ENCODE measurements around the gene SHC4.
A peak's percentile ranks its signal among the peaks of the same experiment; 100 is the strongest.
"Not testable (repeated sequence)": the region's sequence is repeated elsewhere in the genome, so short reads cannot be mapped to it uniquely, and the experiment has no call there.

The SHC4 gene

DNA sequence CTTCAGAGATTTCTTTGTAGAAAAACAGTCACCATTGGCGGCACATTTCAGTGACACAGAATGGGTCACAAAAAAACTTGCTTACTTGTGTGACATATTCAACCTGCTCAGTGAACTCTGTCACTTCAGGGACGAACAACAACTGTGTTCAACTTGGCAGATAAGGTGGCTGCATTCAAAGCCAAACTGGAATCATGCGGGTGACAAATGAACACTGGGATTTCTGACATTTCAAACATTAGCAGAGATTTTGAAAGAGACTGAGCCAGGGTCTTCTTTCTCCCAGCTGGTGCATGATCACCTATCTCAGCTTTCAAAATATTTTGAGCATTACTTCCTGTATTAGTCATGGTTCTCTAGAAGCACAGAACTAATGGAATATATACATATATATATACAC is 87.7 kb downstream of the SHC4 start:
- DNase-seq = no peak

DNA sequence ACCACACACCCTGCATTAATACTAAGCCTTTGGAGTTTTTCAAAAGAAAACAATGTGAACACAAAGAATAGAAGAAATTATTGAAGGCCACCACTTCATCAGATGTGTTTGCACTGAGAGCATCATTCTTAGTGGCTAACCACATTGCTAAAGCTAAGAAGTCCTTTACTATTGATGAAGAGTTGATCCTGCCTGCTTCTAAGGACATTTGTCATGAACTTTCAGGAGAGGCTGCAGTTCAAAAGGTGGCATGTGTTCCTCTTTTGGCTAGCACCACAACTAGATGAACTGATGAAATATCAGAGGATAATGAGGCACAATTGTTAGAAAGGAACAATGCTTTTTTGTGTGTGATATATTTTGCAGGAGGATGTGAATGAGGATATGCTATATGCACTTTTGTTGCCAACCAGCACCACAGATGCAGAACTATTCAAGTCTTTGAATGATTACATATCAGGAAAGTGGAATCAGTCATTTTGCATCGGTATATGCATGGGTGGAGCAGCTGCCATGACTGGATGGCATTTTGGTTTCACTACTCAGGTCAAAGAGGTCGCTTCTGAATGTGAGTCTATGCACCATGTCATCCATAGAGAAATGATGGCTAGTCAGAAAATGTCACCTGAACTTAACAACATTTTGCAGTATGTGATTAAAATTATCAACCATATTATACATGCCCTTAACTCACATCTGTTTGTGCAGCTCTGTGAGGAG is 88.3 kb downstream of the SHC4 start:
- DNase-seq = no peak

DNA sequence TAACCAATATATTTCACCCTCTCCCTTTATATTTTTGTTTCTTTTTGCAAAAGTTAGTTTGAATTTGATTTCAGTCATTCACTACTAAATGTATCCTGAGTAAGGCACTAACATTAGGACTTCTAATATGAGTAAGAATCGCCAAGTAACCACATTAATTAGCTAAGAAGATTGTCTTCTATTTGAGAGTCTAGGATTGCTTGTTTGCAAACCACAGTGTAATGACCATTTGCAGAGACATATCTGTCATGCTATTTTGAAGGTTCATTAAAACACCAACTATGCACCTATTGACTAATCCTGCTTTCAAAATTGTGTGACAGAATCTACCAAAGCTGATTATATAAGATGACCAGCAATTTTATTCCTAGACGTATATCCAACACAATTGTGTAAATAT is 91.1 kb downstream of the SHC4 start:
- DNase-seq = no peak

DNA sequence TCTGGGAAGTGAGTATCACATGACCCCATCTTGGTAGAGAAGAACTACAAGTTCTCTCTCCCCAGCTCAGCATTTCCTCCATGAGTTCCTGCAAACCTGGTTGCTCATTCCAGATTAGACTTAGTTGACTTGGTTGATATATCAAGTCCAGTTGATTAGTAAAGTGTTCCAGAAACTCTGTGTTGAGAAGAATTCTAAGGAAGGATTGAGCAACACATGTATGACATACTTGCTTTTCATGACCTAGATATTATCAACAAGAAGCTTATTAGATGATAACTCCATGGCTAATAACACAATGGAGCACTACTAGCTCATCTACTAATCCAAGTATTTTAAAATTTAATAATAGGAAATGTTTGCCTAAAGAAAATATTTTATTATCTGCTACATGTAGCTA is 92.2 kb downstream of the SHC4 start:
- DNase-seq = no peak

DNA sequence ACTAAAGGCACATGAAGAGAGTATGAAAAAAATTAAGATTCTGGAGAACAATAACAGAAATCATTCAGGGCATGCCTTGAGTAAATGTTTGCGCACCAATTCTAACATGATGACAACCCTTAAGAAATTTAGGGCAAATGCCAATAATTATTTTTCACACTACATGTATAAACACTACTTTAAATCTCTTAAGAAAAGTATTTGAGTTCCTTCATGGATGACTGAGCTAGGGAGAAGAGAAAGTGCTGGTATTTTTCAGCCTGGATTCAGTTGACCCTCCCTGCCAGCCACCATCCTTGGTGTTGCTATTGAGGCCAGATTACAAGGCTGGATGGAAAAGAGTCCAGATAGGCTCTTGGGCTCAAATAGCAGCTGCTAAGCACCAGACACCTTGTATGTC is 93.8 kb downstream of the SHC4 start:
- no peak for DNase-seq

DNA sequence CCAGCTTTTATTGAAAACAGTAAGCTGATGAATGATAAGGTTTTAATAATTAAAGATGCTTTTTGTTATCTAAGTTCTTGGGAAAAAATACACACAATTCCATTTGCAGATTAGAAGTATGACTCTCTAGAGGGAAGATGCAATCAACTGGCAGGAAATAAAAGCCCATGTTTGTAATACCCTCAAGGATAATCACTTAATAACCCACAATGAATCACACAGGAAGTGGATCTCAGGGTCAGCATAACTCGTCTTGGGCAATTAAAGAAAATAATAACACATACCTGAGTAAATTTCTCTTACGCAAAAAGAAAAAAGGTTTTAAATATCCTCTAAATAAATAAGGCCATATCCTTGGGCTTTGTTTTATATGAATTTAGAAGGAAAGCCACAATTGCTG is 95.2 kb downstream of the SHC4 start:
- DNase-seq = no peak

DNA sequence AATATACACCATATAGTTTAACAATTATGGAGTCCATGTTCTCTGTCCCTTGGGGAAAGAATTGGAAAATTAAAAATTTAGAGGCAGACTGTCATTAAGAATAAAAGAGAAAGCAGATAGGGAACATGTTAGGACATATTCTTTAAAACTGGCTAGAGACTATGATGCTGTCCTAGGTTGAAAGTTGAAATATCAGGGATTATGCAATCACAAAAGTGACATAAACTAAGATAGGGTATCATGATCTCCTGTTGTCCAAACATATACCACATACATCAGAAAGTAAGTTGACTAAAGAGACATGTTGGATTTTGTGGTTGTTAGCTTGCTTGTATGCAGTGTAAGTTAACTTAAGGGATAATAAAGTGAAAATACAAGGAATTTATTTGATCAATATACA is 95.7 kb downstream of the SHC4 start:
- DNase-seq = no peak

DNA sequence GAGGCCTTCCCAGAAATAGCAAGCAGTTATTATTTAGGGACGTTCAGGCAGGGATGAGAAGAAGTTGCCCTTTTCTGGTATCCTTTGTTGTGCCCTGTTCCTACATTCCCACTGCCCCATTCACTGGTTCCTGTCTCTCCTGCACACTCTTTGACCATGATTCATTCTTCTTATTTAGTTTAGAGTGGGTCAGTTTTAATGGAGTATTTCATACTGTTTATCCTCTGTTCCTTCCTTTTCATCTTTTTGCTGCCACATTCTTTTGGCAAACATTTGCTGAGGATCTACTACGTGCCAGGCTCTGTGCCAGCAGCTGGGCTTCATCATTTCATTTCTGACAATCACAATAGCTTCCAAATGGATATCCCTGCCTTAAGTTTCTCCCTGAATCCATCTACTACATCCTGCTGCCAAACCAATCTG is 97.6 kb downstream of the SHC4 start:
- DNase-seq = no peak

DNA sequence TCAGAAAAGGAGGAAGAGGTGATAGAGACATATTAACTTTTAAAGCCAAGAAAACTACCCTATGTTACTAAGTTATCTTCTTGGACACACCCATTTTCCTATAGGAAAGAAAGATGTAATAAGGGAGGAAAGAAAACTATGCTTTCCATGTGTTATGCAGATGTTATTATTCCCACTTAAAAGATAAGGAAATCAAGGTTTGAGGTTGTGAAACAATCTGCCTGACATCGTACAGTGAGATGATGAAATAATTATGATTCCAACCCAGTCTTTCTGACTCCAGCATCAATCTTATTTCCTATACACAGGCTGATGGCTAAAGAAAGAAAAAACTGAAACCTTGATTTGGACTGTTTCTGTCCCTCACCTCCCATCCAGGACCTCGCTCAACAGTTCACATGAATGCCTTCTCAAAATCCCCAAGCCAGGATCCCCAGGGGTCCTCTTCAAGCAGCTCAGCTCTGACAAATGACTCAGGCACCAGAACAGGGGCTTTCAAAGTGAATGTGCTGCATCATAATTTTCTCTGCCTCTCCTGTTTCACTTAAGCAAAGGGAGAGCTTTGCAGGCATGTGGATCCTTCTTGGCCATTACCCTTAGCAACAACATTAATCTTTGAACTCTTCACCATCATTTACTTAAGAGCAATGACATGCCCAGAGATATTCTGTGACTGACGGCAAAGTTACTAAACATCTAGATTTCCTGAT is 98.2 kb downstream of the SHC4 start:
- DNase-seq = no peak

DNA sequence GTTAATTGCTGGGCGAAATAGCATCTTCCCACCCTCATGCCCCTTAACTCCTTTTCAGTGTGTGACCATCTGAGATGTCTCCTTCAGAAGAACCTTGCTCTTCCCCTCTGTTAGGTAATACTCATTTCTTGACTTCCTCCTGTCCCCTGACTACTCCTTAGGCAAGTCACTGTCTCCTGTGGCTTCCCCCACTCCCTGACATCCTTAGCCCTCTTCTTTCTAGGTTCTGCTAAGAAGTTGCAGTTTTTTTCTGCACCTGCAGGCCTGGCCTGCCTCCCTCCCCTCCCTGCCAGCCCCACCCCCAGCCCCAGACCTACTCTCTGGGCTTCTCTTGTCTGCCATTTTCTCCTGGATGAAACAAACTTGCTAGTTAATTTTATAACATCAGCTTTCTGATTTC is 101.0 kb downstream of the SHC4 start:
- DNase-seq = no peak

DNA sequence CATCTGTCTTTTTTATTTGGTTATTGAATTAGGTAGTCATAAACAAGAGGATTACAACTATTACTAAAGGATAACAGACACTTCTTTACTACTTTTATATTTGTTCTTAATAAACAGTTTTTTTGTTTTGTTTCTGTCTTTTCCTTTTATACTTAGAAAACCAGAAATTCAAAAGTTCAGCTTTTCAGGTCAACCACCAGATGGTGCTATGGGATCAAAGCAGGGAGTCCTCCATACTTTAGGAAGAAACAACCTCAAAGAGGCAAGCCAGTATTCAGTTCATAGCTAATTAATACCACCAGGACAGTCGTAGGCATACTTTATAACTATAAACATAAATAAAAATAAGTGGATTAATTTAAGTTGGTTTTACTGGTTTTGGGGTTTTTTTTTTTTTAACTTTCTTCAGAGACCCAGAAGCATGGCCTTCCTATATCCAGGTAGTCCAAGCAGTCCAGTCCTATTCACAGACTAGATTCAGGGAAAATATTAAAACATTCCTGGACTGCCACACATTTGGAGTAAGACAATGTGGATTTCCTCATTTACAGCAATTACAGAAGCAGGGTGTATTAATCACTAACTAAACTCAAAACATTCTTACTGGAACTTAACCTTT is 101.8 kb downstream of the SHC4 start:
- peak; percentile 65 for DNase-seq

DNA sequence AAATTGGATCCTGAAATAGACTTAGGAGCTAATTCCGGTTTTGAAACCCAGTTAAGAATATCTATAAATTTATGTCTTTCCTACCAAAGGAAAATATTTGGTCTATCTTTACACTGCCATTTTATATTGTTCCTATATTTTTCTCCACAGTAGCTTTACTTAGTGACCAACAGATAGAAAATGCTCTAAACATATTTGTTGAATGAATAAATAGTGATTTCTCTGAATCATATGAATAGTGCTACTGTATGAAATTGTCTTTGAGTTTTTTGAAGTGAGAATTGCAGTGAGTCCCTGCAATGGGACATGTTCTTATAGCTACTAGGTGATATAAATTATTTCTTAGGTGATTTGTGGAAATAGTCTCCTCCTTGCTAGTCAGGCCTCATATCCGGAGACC is 104.3 kb downstream of the SHC4 start:
- DNase-seq = no peak

DNA sequence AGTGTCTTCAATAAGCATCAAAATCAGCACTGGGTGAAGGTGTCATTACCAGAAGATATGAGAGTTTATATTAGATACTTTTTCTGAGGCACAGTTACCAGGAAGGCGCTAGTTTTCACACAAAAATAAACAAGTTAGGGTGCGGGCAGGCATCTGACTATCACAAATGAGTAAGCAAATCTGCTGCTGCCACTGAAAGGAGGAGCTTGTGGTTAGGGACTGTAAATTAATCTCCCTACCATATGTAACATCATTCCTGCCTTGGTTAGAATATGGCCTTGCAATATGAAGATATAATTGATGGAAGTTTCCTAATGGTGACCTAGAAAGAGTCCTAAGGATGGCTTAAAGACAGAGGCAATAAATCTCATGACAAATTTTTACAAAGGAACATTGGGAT is 105.3 kb downstream of the SHC4 start:
- DNase-seq = no peak

DNA sequence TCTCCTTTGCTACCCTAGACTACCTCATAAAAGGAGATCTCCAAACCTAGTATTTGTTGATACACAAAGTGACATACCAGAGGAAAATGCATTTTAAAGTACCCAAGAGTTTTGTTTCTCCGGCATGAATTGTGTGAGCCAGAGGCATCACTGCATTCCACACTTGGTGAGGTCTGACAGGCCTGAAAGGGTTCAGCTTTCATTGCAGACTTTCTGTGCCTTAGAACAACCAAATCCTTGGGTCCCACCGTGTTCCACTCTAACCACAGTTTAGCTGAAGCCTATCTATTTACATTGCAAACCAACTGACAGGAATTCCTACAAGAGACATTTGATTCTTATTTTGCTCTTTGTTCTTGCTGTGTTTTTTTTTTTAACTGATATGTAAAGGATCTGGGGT is 106.8 kb downstream of the SHC4 start:
- no peak for DNase-seq

DNA sequence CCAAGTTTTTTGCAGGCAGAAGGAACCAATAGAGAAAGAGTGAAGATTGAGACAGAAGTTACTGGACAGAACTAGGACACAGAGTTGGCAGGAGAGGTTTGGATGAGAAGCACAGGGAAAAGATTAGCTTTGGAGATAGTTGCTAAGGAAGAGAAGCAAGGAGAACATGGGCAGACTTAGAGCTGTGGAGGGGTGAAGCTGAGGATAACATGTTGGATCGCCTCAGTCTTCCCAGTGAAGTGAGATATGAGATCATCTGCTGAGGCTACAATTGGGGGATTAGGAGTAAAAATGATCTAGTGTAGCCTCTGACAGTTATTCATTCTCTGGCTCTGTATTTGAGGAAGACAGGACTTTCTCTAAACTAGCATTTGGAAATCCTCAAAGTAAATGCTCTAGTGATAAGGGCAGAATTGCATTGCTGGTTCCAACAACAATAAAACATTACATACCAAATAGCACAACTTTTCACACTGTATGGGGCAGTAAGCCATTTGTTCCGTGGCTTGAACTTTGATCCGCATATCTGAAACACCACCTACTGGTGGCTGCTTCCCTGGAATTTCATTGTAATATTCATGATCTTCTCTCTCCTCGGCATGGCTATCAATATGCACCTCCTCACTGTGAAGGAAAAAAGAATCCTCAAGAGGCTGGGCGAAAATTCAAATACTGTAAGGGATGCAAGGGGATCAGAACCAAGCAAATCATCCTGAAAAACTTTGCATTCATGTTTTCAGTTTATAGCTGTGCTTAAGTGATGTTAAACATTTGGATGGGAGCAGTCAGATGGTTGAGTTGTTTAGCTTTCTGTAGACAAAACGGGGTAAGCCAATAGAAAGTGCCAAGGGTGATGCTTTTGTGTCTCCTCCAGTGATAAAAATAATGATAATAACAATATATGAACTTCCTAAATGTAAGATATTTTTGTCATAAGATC is 107.9 kb downstream of the SHC4 start:
- no peak for DNase-seq

DNA sequence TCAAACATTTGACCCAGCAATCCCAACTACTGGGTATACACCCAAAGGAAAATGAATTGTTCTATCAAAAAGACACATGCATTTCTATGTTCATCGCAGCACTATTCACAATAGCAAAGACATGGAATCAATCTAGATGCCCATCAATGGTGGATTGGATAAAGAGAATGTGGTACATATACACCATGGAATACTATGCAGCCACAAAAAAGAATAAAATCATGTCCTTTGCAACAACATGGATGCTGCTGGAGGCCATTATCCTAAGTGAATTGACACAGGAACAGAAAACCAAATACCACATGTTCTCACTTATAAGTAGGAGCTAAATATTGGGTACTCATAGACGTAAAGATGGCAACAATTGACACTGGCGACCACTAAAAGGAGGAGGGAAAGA is 109.3 kb downstream of the SHC4 start:
- not testable (repeated sequence) for DNase-seq

DNA sequence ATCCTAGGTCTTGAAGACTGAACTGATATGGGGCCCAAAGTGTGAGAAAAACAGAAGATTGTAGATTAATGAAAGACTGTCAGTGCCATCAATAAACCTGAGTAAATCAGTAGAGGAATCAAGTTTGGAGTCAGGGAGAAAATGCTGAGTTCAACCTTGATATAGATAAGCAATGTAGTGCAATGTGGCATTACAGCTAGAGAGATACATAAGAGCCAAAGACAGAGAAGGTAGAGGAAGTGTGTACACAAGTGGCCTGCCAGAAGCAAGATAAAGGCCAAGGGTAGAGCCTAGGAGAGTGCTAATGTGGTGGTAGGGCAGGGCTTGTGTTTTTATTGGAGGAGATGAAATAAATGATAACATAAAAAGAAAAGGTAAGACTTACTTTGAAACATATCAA is 111.8 kb downstream of the SHC4 start:
- DNase-seq = no peak

DNA sequence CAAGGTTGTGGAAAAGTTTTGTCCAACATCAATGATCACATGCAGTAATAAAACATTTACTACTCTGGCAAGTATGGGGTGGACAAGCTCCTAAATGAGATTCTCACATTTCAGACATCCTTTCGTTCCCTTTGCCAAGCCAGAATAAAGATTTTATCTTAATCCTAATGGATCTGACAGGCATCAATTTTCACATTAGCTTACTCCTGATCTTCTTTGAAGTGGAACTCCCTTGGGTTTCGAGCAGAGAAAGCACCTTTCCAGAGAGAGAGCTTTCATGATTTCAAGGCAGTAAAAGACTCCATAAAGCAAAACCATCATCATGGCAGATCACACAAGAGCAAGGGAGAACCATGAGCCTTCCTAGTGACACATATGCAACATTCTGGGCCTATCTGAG is 113.1 kb downstream of the SHC4 start:
- no peak for DNase-seq

DNA sequence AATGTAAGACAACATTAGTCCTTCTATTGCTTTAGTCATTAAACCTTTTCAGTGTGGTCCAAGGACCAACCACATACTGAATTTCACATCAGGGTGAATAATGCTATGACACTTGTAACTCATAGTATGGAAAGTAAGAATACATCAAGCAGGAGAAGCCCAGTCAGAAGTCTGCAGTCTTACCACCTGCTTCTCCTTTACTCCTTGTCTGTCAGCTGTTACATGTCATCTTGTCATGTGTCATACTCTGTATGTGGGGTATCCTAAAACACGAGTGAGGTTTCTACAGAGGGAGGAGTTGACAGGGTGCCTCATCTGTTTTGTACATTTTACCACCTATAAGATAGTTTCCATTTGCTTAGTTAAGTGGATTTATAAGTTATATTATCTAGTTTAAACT is 118.6 kb downstream of the SHC4 start:
- DNase-seq = no peak

DNA sequence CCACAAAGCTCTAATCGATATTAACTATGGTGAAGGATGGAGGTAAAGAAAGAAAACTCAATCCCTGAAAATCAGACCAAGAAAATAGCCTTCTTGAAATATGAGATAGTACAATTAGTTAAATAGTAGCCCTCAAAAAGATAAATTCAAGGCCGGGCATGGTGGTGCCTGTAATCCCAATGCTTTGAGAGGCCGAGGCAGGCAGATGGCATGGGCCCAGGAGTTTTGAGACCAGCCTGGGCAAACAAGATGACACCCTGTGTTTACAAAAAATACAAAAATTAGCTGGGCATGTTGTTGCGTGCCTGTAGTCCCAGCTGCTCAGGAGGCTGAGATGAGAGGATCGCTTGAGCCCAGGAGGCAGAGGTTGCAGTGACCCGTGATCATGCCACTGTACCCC is 121.2 kb downstream of the SHC4 start:
- no peak for DNase-seq

DNA sequence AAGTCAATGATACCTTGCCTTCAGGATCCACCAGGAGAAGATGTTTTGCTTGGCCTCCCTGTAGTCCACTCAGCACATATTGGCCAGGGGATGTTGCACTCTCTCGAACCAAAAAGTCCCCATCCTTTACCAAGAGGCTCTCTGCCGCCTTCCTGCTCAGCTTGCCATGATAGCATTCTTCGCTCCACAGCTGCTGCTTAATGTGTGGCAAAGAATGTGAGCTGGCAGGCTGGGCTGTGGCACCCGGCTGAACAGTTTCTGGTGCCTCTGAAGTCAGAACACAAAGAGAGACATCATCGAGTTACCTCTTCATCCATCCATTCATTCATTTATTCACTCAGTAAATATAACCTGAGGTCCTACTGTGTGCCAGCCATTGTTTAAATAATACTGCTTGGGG is 129.0 kb downstream of the SHC4 start:
- no peak for DNase-seq

DNA sequence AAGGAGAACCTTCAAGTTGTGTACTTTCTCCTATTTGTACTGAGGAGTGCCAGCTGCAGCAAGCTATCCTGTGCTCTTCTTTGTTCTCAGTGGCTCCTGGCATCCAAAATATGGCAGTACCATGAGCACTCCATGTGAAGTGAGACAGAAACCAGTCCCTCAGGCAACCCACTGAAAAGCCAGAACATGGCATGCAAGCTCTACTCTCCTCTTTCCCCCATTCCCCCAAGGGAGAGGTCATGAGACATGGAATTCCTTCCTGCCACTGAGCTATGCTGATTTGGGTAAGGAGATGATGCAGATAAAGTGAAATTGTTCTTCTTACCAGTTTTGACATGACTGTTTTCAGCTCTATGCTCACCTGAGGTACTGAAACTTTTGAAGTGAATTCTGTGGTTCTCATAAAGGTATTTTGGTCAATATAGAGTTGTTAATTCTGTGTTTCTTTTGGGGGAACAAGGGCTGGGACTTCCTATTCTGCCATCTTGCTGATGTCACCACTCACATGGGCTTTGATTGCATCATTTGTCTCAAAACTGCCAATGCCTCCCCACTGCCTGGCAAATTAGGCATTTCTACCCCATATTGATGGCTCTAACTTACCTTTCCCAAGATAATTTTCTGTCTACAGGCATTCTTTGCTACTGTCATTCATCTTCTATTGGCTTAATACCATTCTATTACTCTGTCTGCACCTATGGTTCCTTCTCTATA is 130.0 kb downstream of the SHC4 start:
- DNase-seq = no peak

DNA sequence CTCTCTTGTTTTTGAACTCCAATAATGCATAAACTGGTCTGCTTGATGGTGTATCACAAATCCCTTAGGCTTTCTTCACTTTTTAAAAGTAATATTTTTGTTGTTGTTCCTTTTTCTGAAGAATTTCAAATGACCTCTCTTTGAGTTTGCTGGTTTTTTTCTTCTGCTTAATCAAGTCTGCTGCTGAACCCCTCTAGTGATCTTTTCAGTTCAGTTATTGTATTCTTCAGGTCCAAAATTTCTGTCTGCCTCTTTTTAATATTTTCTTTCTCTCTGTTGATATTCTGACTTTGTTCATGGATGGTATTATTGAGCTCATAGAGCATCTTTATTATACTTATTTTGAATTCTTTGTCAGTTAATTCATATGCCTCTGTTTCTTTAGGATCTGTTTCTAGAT is 131.1 kb downstream of the SHC4 start:
- DNase-seq = no peak
